ENCODE measurements around the gene RASAL1. TPM values are rescaled to one million over a fixed set of nuclear protein-coding genes. Genes with fewer than 3 reads are reported as not detected.

The RASAL1 gene
- total RNA-seq, 1 experiment from 2014 or later, result 14.9 TPM

DNA sequence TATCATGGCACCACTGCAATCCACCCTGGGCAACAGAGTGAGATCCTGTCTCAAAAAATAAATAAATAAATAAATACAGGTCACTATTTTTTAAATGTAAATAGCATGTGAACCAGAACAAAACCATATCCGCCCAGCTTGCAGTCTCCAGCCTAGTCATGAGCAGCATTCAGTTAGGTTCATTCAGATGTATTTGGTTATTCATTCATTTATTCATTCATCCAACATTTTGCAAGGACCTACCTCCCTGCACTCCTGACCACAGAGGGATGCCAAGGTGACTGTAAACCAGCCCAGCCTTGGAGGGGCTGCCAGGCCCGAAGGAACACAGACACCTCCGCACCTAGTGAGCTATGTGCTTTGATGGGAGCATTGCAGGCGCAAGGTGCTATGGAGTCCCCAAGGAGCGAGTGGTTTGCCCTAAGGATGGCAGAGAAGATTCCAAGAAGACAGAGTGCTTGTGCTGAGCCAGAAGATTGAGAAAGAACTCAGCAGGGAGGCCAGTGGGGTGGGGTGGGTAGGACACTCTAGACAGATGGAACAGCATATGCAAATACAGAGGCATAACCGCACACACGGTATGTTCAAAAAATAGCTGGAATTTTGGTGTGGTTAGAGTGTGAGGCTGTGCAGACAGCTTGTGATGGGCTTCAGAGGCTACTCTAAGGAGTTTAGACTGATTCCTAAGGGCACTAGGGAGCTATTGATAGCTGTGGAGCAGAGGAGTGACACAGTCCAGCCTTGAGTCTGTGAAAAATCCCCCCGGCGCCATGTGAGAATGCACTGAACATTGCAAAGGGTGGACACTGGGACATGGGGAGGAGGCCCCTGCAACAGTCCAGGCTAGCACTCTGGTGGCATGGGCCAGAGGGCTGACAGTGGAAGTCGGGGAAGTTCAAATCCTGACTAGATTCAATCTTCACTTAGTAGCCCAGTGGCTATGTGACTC lies 67.3 kb downstream of the RASAL1 start:
- peaks cover 46% of the 10 kb centered on the region for H3K27me3 ChIP-seq (ENCODE audit: insufficient read depth, low read depth)
- no peaks in the 10 kb centered on the region for H3K9me2 ChIP-seq (ENCODE audit: insufficient read depth)
- no peaks in the 10 kb centered on the region for H3K36me3 ChIP-seq (ENCODE audit: low read depth)
- no peak for DNase-seq
- no peaks in the 10 kb centered on the region for H3K79me2 ChIP-seq (ENCODE audit: low read depth)
- TF ChIP-seq, protein P1, sequence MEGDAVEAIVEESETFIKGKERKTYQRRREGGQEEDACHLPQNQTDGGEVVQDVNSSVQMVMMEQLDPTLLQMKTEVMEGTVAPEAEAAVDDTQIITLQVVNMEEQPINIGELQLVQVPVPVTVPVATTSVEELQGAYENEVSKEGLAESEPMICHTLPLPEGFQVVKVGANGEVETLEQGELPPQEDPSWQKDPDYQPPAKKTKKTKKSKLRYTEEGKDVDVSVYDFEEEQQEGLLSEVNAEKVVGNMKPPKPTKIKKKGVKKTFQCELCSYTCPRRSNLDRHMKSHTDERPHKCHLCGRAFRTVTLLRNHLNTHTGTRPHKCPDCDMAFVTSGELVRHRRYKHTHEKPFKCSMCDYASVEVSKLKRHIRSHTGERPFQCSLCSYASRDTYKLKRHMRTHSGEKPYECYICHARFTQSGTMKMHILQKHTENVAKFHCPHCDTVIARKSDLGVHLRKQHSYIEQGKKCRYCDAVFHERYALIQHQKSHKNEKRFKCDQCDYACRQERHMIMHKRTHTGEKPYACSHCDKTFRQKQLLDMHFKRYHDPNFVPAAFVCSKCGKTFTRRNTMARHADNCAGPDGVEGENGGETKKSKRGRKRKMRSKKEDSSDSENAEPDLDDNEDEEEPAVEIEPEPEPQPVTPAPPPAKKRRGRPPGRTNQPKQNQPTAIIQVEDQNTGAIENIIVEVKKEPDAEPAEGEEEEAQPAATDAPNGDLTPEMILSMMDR (conservative IDR thresholded peaks at IDR 0.05), result no peak
- no peak for TF ChIP-seq EZH2 (IDR thresholded peaks at IDR 0.05; ENCODE audit: low read depth)
- no peak overlapping the region for H3K4me2 ChIP-seq
- H3K4me1 ChIP-seq (replicated peaks; ENCODE audit: insufficient read depth), result no peaks in the 10 kb centered on the region
- intact Hi-C loops (cut with micrococcal nuclease; ENCODE audit: unreplicated experiment), result no loop called here
- CTCF ChIA-PET, result interaction anchor here (0.8 kb wide), 1 partner anchor 23 kb away, joined by 3 read pairs; no protein-coding TSS in a partner anchor
- POLR2A ChIA-PET (ENCODE audit: unreplicated experiment), result interaction anchor here (0.7 kb wide), 2 partner anchors 278 to 648 kb away, joined by 3 to 4 read pairs; no protein-coding TSS in a partner anchor
- no TSS peak for BruUV-seq (replicated peaks)
- H2AFZ ChIP-seq, result no peak overlapping the region
- H3F3A ChIP-seq (ENCODE audit: insufficient read depth, low read depth), result no peaks in the 10 kb centered on the region
- no peak overlapping the region for H3K27ac ChIP-seq
- no peaks in the 10 kb centered on the region for H4K20me1 ChIP-seq (ENCODE audit: insufficient read depth)
- H3K9me3 ChIP-seq (ENCODE audit: insufficient read depth, low read depth), result no peaks in the 10 kb centered on the region
- no peak overlapping the region for H3K4me3 ChIP-seq

DNA sequence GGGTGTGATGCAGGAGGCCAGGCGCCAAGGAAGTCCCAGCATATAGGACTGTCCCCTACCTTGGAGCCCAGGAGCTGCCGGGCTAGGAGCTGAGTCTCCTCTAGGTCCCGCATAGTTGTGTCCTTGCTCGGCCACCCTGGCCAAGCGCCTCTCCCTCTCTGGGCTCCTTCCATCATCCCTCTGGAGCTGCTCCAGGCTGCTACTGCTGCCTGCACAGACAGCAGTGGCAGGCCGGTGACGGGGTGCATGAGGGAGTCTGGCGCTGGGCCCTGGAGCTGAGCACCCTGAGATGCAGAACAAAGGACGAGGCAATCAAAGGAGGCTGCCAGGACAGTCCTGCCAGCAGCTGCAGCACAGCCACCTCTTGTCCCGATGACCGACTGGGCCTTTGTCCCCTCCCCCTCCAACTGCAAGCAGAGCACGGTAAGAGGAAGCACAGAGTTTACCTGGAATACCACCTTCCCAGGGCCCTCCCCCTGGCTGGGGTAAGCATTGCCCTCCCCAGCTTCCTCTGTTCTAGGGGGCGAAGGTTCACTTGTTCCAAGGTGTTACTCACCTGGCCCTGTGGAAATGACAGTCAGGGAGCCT lies 68.7 kb downstream of the RASAL1 start:
- Histone ChIP-seq H3K9me2 (ENCODE audit: insufficient read depth) (no peaks in the 10 kb centered on the region), H3K4me1 (replicated peaks; ENCODE audit: insufficient read depth) (no peaks in the 10 kb centered on the region), H2AFZ (no peak overlapping the region), H3K4me2 (no peak overlapping the region), H3K27me3 (ENCODE audit: insufficient read depth, low read depth) (peaks cover 55% of the 10 kb centered on the region), H3K79me2 (ENCODE audit: low read depth) (no peaks in the 10 kb centered on the region), H3K36me3 (ENCODE audit: low read depth) (no peaks in the 10 kb centered on the region), H3K4me3 (no peak overlapping the region), H3K27ac (no peak overlapping the region), H3F3A (ENCODE audit: insufficient read depth, low read depth) (no peaks in the 10 kb centered on the region), H3K9me3 (ENCODE audit: insufficient read depth, low read depth) (no peaks in the 10 kb centered on the region), H4K20me1 (ENCODE audit: insufficient read depth) (no peaks in the 10 kb centered on the region)
- no TSS peak for BruUV-seq (replicated peaks)
- TF ChIP-seq, protein P1 (conservative IDR thresholded peaks at IDR 0.05), result no peak
- TF ChIP-seq EZH2 (IDR thresholded peaks at IDR 0.05; ENCODE audit: low read depth), result no peak
- intact Hi-C loops (cut with micrococcal nuclease; ENCODE audit: unreplicated experiment), result no loop called here
- ChIA-PET CTCF (interaction anchor here (0.6 kb wide), 1 partner anchor 71 kb away, joined by 4 read pairs; no protein-coding TSS in a partner anchor), POLR2A (ENCODE audit: unreplicated experiment) (no interaction called here)
- DNase-seq, result no peak

DNA sequence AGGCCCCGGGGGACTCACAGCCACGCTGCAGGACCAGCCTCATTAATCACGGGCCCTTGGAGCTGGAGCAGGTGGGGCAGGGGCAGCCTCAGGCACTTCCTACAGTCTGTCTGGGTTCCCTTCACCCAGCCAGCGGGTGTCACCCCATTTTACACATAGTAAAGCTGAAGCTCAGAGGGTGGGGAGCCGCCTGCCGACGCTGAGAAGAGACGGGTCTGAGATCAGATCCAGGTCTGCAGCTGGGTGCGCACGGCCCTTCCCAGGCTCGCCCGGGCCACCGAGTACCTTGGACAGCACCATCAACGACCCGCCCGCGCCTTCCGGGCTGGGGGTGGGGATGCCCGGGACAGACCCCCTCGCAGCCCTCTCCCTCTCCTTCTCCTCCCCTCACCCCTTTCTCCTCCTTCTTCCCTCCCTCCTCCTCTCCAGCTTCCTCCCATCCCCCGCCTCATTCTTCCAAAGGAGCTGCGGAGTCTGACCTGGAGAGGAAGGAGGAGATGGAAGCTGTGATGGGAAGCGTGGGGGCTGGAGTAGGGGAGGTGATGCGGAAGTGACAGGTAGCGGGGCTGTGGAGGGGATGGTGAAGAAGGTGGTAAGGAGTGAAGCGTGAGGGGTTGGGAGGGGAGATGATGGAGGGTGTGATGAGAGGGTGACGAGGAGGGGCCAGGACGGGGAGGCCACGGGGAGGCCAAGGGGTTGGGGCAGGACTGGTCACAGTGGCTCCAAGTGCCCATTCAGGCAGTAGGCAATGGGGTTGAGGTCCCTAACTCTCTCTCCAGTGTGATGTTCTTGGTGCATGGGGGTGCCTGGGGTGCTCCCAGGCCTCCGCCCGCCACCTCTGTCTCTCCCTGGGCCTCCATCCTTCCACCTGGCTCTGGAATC lies 70.2 kb downstream of the RASAL1 start:
- POLR2A ChIA-PET (ENCODE audit: unreplicated experiment), result no interaction called here
- no peaks in the 10 kb centered on the region for H3K79me2 ChIP-seq (ENCODE audit: low read depth)
- CTCF ChIA-PET, result no interaction called here

More for the DNA sequence above, 70.2 kb downstream of the RASAL1 start:
- no peak overlapping the region for H2AFZ ChIP-seq
- H3K4me1 ChIP-seq (replicated peaks; ENCODE audit: insufficient read depth), result no peaks in the 10 kb centered on the region
- H4K20me1 ChIP-seq (ENCODE audit: insufficient read depth), result no peaks in the 10 kb centered on the region
- H3F3A ChIP-seq (ENCODE audit: insufficient read depth, low read depth), result no peaks in the 10 kb centered on the region
- no peaks in the 10 kb centered on the region for H3K9me2 ChIP-seq (ENCODE audit: insufficient read depth)
- no TSS peak for BruUV-seq (replicated peaks)
- no peaks in the 10 kb centered on the region for H3K9me3 ChIP-seq (ENCODE audit: insufficient read depth, low read depth)
- no peak overlapping the region for H3K27ac ChIP-seq
- TF ChIP-seq, protein P1 (conservative IDR thresholded peaks at IDR 0.05), result no peak
- TF ChIP-seq EZH2 (IDR thresholded peaks at IDR 0.05; ENCODE audit: low read depth), result no peak
- no peak overlapping the region for H3K4me2 ChIP-seq
- DNase-seq, result peak in 1 of 2 experiments; percentile 11
- H3K27me3 ChIP-seq (ENCODE audit: insufficient read depth, low read depth), result peaks cover 69% of the 10 kb centered on the region
- intact Hi-C loops (cut with micrococcal nuclease; ENCODE audit: unreplicated experiment), result no loop called here
- H3K36me3 ChIP-seq (ENCODE audit: low read depth), result no peaks in the 10 kb centered on the region
- no peak overlapping the region for H3K4me3 ChIP-seq

All from PC-9 (cell line).